Measurements from ENCODE around the gene HTR3C. TPM values are rescaled to one million over a fixed set of nuclear protein-coding genes. Genes with fewer than 3 reads are reported as not detected.
"Not testable (repeated sequence)": the region's sequence is repeated elsewhere in the genome, so short reads cannot be mapped to it uniquely, and the experiment has no call there.

HTR3C gene
- total and polyA plus RNA-seq, 3 donors from 2014 or later, result 0.31 TPM; not detected in 2

GRCh38 chr3:184022323-184022722 lies 30.5 kb upstream of the HTR3C start:
- Histone ChIP-seq H3K4me1 (no peaks in the 10 kb centered on the region), H3K27ac (no peak overlapping the region), H3K4me3 (no peak overlapping the region), H3K27me3 (no peaks in the 10 kb centered on the region), H3K36me3 (ENCODE audit: low read depth, missing control alignments) (no peaks in the 10 kb centered on the region), H3K9me3 (no peaks in the 10 kb centered on the region)
- WGBS, 2 donors, result 73 to 74% methylated on average over 7 of the region's 7 CpGs
- intact Hi-C loops (cut with DNase I; ENCODE audit: low total_unique reads), result no loop called here
- no peak for TF ChIP-seq CTCF (IDR thresholded peaks at IDR 0.05)
- TF ChIP-seq POLR2A (IDR thresholded peaks at IDR 0.05), result no peak
- DNase-seq, result no peak

- H3K27me3 ChIP-seq; DNase-seq; intact Hi-C loops (cut with DNase I; ENCODE audit: low total_unique reads); H3K4me3 ChIP-seq; H3K36me3 ChIP-seq (ENCODE audit: low read depth, missing control alignments); H3K9me3 ChIP-seq; H3K4me1 ChIP-seq; H3K27ac ChIP-seq: not testable (repeated sequence)
- 57 to 68% methylated on average over 5 of the region's 5 CpGs for WGBS, 2 donors
Observed at GRCh38 chr3:184025256-184025655, 27.6 kb upstream of the HTR3C start.

DNA sequence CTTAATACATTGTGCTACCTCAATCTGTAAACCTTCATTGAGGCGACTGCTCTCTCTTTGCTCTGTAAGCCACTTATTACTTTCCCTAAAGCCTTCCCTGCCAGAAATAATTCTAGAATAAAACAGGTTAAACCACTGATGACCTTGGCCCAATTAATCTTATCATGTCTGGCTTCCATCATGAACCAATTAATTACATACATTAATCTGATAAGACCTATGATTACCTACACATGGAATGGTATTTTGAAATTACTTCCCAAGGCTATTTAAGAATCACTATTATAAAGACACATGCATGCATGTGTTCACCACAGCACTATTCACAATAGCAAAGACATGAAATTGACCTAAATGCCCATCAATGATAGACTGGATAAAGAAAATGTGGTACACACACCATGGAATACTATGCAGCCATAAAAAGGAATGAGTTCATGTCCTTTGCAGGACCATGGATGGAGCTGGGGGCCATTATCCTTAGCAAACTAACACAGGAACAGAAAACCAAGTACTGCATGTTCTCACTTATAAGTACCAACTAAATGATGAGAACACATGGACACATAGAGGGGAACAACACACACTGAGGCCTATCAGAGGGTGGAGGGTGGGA lies 24.5 kb upstream of the HTR3C start:
- H3K4me1 ChIP-seq; intact Hi-C loops (cut with DNase I; ENCODE audit: low total_unique reads); H3K27ac ChIP-seq; DNase-seq; H3K27me3 ChIP-seq; H3K36me3 ChIP-seq (ENCODE audit: low read depth, missing control alignments); H3K9me3 ChIP-seq; H3K4me3 ChIP-seq: not testable (repeated sequence)
- WGBS, 2 donors, result 79 to 94% methylated on average over 1 of the region's 1 CpG

DNA sequence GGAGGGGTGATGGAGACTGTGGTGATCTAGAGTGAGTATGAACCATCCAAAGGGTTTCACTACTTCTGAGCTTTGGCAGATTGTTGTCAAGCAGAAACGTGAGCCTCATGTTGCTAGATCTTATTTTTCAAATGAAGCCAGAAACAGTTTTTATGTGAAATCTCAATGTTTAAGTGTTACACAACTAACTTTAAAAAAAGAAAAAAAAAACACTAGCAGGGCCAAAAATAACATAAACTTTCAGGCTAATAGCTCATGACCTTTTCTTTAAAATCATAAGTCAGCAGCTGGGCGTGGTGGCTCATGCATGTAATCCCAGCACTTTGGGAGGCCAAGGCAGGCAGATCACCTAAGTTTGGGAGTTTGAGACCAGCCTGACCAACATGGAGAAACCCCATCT lies 23.4 kb upstream of the HTR3C start:
- H3K27ac ChIP-seq, result no peak overlapping the region
- DNase-seq, result no peak
- 62 to 73% methylated on average over 2 of the region's 2 CpGs for WGBS, 2 donors

DNA sequence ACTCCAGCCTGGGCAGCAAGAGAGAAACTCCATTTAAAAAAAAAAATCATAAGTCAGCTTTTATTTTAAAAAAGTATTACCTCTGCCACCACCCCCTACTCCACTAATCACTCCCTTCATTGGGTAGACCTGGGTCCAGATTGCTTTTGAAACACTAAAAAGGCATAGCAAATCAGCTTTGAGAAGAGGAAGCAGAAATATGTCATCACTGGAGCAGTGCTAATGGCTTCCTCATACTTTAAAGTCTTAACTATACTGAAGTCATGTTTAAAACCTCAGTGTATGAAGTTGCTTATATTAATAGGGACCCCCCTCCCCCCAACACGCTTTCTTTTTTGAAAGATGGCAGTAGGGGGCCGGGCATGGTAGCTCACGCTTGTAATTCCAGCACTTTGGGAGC lies 22.3 kb upstream of the HTR3C start:
- Histone ChIP-seq H3K27ac (no peak overlapping the region), H3K9me3 (no peaks in the 10 kb centered on the region), H3K4me1 (no peaks in the 10 kb centered on the region), H3K4me3 (no peak overlapping the region), H3K27me3 (no peaks in the 10 kb centered on the region), H3K36me3 (ENCODE audit: low read depth, missing control alignments) (no peaks in the 10 kb centered on the region)
- TF ChIP-seq CTCF (IDR thresholded peaks at IDR 0.05), result no peak
- TF ChIP-seq POLR2A (IDR thresholded peaks at IDR 0.05), result no peak
- no peak for DNase-seq
- 90 to 100% methylated on average over 1 to 3 of the region's 3 CpGs for WGBS, 2 donors
- intact Hi-C loops (cut with DNase I; ENCODE audit: low total_unique reads), result no loop called here

More for the DNA sequence above, 23.4 kb upstream of the HTR3C start:
- no peak overlapping the region for H3K4me3 ChIP-seq
- intact Hi-C loops (cut with DNase I; ENCODE audit: low total_unique reads), result no loop called here
- H3K27me3 ChIP-seq, result no peaks in the 10 kb centered on the region
- H3K36me3 ChIP-seq (ENCODE audit: low read depth, missing control alignments), result no peaks in the 10 kb centered on the region
- H3K4me1 ChIP-seq, result no peaks in the 10 kb centered on the region
- TF ChIP-seq POLR2A (IDR thresholded peaks at IDR 0.05) (no peak), CTCF (IDR thresholded peaks at IDR 0.05) (no peak)
- no peaks in the 10 kb centered on the region for H3K9me3 ChIP-seq

GRCh38 chr3:184031187-184031792 lies 21.6 kb upstream of the HTR3C start, which contains the start of gene HTR3D:
HTR3D (plus strand) TSS chr3:184031742; CDS start chr3:184031742, 0 bp downstream.
- H3K4me1 ChIP-seq, result no peaks in the 10 kb centered on the region
- no peaks in the 10 kb centered on the region for H3K36me3 ChIP-seq (ENCODE audit: low read depth, missing control alignments)
- no peak within 1 kb of the TSS for H3K27ac ChIP-seq
- H3K4me3 ChIP-seq, result no peak within 1 kb of the TSS
- H3K27me3 ChIP-seq, result no peaks in the 10 kb centered on the region
- no peaks in the 10 kb centered on the region for H3K9me3 ChIP-seq
- no peak for DNase-seq
- TF ChIP-seq CTCF (IDR thresholded peaks at IDR 0.05) (no peak), POLR2A (IDR thresholded peaks at IDR 0.05) (no peak)
- intact Hi-C loops (cut with DNase I; ENCODE audit: low total_unique reads), result no loop called here
- WGBS, 2 donors, result 71 to 76% methylated on average over 4 of the region's 4 CpGs
